Panc1 (cell line): ENCODE measurements around the gene MAP2K5. TPM values are rescaled to one million over a fixed set of nuclear protein-coding genes. Genes with fewer than 3 reads are reported as not detected.

ENCODE experiments used
- ATAC-seq: fragments of 200-7000 bp; cut with Tn5 transposase; 2 replicates; pipeline ENCODE4 v1.9.1; 2020; ENCODE audit warnings: mild to moderate bottlenecking, moderate library complexity
- BruUV-seq: library from RNA; stranded (reverse); fragments of 400-500 nt; replicated peaks from 2 replicates; lab custom pipeline; 2021; lab: Mats Ljungman, UMichigan
- CTCF ChIA-PET: fragments of 300-600 bp; sonication (Branson Sonifier 250); formaldehyde crosslinking; loops from one replicate; lab custom pipeline; 2022; ENCODE audit warnings: antibody characterized with exemption; lab: Charles Lee
- POLR2A ChIA-PET: fragments of 300-600 bp; sonication (Branson Sonifier 250); formaldehyde crosslinking; loops from one replicate; lab custom pipeline; 2022; ENCODE audit warnings: antibody characterized with exemption; lab: Charles Lee
- DNase-seq: peaks from one replicate; pipeline ENCODE4 v3.0.0-alpha.2; 2010; ENCODE audit warnings: low read depth, low spot score
- H3K27ac ChIP-seq: 2 replicates; pipeline ENCODE4 v1.5.1; 2011; ENCODE audit warnings: mild to moderate bottlenecking, low read length, inconsistent platforms
- H3K27me3 ChIP-seq: fragments of 200-500 bp; sonication (Bioruptor generic); 2 replicates; pipeline ENCODE4 v1.6.0; 2014; ENCODE audit warnings: low read length, inconsistent platforms; ENCODE audit not compliant: control insufficient read depth, insufficient read depth
- H3K36me3 ChIP-seq: fragments of 200-500 bp; sonication (Bioruptor generic); 2 replicates; pipeline ENCODE4 v1.5.1; 2014; ENCODE audit warnings: inconsistent platforms, mild to moderate bottlenecking, low read length, moderate library complexity; ENCODE audit not compliant: control insufficient read depth, insufficient read depth
- H3K4me1 ChIP-seq: 2 replicates; pipeline ENCODE4 v1.5.1; 2011; ENCODE audit warnings: inconsistent platforms, mild to moderate bottlenecking, low read length, moderate library complexity; ENCODE audit not compliant: control insufficient read depth, insufficient read depth
- H3K4me3 ChIP-seq, 2 experiments: 2 replicates each; pipeline ENCODE4 v1.5.1; 2011 to 2012; ENCODE audit warnings: low read depth in 2 of 2, low read length in 2 of 2, mild to moderate bottlenecking in 2 of 2, inconsistent platforms in 1 of 2, moderate library complexity in 1 of 2
- H3K9me3 ChIP-seq: fragments of 200-500 bp; sonication (Bioruptor generic); 2 replicates; pipeline ENCODE4 v1.5.1; 2014; ENCODE audit warnings: low read depth, mild to moderate bottlenecking, inconsistent platforms, low read length, moderate library complexity; ENCODE audit not compliant: control insufficient read depth, insufficient read depth
- CTCF ChIP-seq: fragments of 450-650 bp; IDR thresholded peaks from 2 replicates; pipeline ENCODE4 v1.5.1; 2017; ENCODE audit warnings: mild to moderate bottlenecking
- POLR2AphosphoS5 ChIP-seq: IDR thresholded peaks from 2 replicates; pipeline ENCODE4 v1.6.1; 2012; ENCODE audit warnings: mild to moderate bottlenecking, low read depth, low read length, moderate library complexity
- REST ChIP-seq, 2 experiments: IDR thresholded peaks; 2 replicates each; pipeline ENCODE4 v1.6.1; 2011 to 2012; ENCODE audit warnings: low read depth in 2 of 2, control low read depth in 1 of 2, low read length in 1 of 2, mild to moderate bottlenecking in 1 of 2, moderate library complexity in 1 of 2; ENCODE audit not compliant: insufficient read depth in 1 of 2
- SIN3A ChIP-seq: IDR thresholded peaks from 2 replicates; pipeline ENCODE4 v1.6.1; 2012; ENCODE audit warnings: low read depth, mild to moderate bottlenecking, low read length, moderate library complexity, borderline replicate concordance; ENCODE audit not compliant: insufficient read depth
- TCF7L2 ChIP-seq: IDR thresholded peaks from 2 replicates; pipeline ENCODE4 v1.6.1; 2011; ENCODE audit warnings: mild to moderate bottlenecking, low read depth, low read length, inconsistent platforms
- in situ Hi-C: cut with HindIII; loops from 2 replicates; pipeline ENCODE4 v1.10.0; 2016; ENCODE audit warnings: low sequenced_read_pairs, low pct_unique_long_range_greater_than_20kb
- intact Hi-C: fragments of 100-400 bp; cut with micrococcal nuclease; formaldehyde crosslinking; loops from one replicate; pipeline ENCODE4 v1.10.0; 2022; ENCODE audit not compliant: unreplicated experiment
- total RNA-seq: library from RNA; stranded (reverse); gene quantifications from one replicate; pipeline ENCODE4 v1.2.1, GENCODE V29; 2021; ENCODE audit not compliant: unreplicated experiment

The MAP2K5 gene
- total RNA-seq, 1 experiment from 2014 or later = 18.3 TPM

GRCh38 chr15:67828278-67828968 is 285.9 kb downstream of the MAP2K5 start:
- Histone ChIP-seq H3K27me3 (peaks cover 12% of the 10 kb centered on the region; the same call in 1 of the 2 replicates), H3K36me3 (no peaks in the 10 kb centered on the region), H3K9me3 (no peaks in the 10 kb centered on the region), H3K27ac (no peak overlapping the region), H3K4me1 (peaks cover 14% of the 10 kb centered on the region), H3K4me3 (no peak overlapping the region)
- POLR2A ChIA-PET = interaction anchor here (0.7 kb wide), 1 partner anchor 286 kb away, joined by 3 read pairs; the partner anchor contains the start of gene MAP2K5
- DNase-seq = no peak
- BruUV-seq = no TSS peak
- in situ Hi-C loops = no loop called here
- CTCF ChIA-PET = no interaction called here
- TF ChIP-seq TCF7L2 (no peak), REST (IDR thresholded peaks at IDR 0.05; ENCODE audit: insufficient read depth in 1 of 2, low read depth in 2 of 2, low read length in 1 of 2) (no peak)
- intact Hi-C loops = no loop called here
- ATAC-seq = no peak

- ATAC-seq (no peak), DNase-seq (no peak)
- no peaks in the 10 kb centered on the region for H3K9me3 ChIP-seq
- H3K36me3 ChIP-seq = no peaks in the 10 kb centered on the region
- BruUV-seq = no TSS peak
- no peak overlapping the region for H3K4me3 ChIP-seq
- in situ Hi-C loops = no loop called here
- ChIA-PET CTCF (no interaction called here), POLR2A (no interaction called here)
- H3K27ac ChIP-seq = no peak overlapping the region
- H3K27me3 ChIP-seq = peaks cover 6% of the 10 kb centered on the region; the same call in 1 of the 2 replicates
- TF ChIP-seq CTCF = no peak
- TF ChIP-seq POLR2AphosphoS5 = no peak
- no peak for TF ChIP-seq SIN3A
- TF ChIP-seq TCF7L2 = no peak
- no peak for TF ChIP-seq REST (IDR thresholded peaks at IDR 0.05; ENCODE audit: insufficient read depth in 1 of 2, low read depth in 2 of 2, low read length in 1 of 2)
- peaks cover 9% of the 10 kb centered on the region for H3K4me1 ChIP-seq
- intact Hi-C loops = no loop called here
Measured at GRCh38 chr15:67828969-67829646, 286.6 kb downstream of the MAP2K5 start.
